ENCODE data around the gene JAZF1. TPM values are rescaled to one million over a fixed set of nuclear protein-coding genes. Genes with fewer than 3 reads are reported as not detected.

The JAZF1 gene
- total and polyA plus RNA-seq, 4 donors, result 5.2 to 16.5 (median 10.7) TPM

GRCh38 chr7:27998382-27998781 is 182.2 kb downstream of the JAZF1 start:
- Histone ChIP-seq H3K9me3 (ENCODE audit: control insufficient read depth in 4 of 4, insufficient read depth in 3 of 4, low read length in 3 of 4) (no peaks in the 10 kb centered on the region), H3K4me3 (no peak overlapping the region), H3K36me3 (ENCODE audit: control insufficient read depth in 4 of 4, insufficient read depth in 4 of 4, low read length in 4 of 4) (no peaks in the 10 kb centered on the region), H3K27ac (ENCODE audit: low read depth in 1 of 2, low read length in 1 of 2) (no peak overlapping the region), H3K4me1 (ENCODE audit: control insufficient read depth in 5 of 5, insufficient read depth in 5 of 5, low read length in 5 of 5) (peaks cover 0 to 13% (median 0%) of the 10 kb centered on the region in 5 donors), H3K27me3 (ENCODE audit: control insufficient read depth in 3 of 3, insufficient read depth in 3 of 3, low read length in 2 of 3) (no peaks in the 10 kb centered on the region), H3K9ac (ENCODE audit: insufficient read depth in 1 of 2, low read length in 2 of 2) (no peak overlapping the region)
- ATAC-seq (ENCODE audit: insufficient read depth, low FRiP score), result no peak
- DNase-seq, result no peak
- TF ChIP-seq CTCF (IDR thresholded peaks at IDR 0.05; ENCODE audit: control extremely low read depth, extremely low read depth), result no peak
- 50 to 68% methylated on average over 2 of the region's 2 CpGs for WGBS, 2 donors

GRCh38 chr7:27997188-27997707 is 183.3 kb downstream of the JAZF1 start:
- no peak overlapping the region for H3K27ac ChIP-seq (ENCODE audit: low read depth in 1 of 2, low read length in 1 of 2)
- H3K9ac ChIP-seq (ENCODE audit: insufficient read depth in 1 of 2, low read length in 2 of 2), result no peak overlapping the region
- 96 to 100% methylated on average over 1 of the region's 1 CpG for WGBS, 2 donors
- peaks cover 0 to 1% (median 0%) of the 10 kb centered on the region in 4 donors for H3K36me3 ChIP-seq (ENCODE audit: control insufficient read depth in 4 of 4, insufficient read depth in 4 of 4, low read length in 4 of 4)
- peaks cover 0 to 17% (median 0%) of the 10 kb centered on the region in 5 donors for H3K4me1 ChIP-seq (ENCODE audit: control insufficient read depth in 5 of 5, insufficient read depth in 5 of 5, low read length in 5 of 5)
- ATAC-seq (ENCODE audit: insufficient read depth, low FRiP score) (no peak), DNase-seq (no peak)
- TF ChIP-seq CTCF (IDR thresholded peaks at IDR 0.05; ENCODE audit: control extremely low read depth, extremely low read depth), result no peak
- no peak overlapping the region for H3K4me3 ChIP-seq
- no peaks in the 10 kb centered on the region for H3K27me3 ChIP-seq (ENCODE audit: control insufficient read depth in 3 of 3, insufficient read depth in 3 of 3, low read length in 2 of 3)
- H3K9me3 ChIP-seq (ENCODE audit: control insufficient read depth in 4 of 4, insufficient read depth in 3 of 4, low read length in 3 of 4), result no peaks in the 10 kb centered on the region

GRCh38 chr7:27996141-27996540 is 184.5 kb downstream of the JAZF1 start:
- 96 to 98% methylated on average over 7 of the region's 7 CpGs for WGBS, 2 donors
- Histone ChIP-seq H3K4me3 (no peak overlapping the region), H3K9ac (ENCODE audit: insufficient read depth in 1 of 2, low read length in 2 of 2) (no peak overlapping the region), H3K27me3 (ENCODE audit: control insufficient read depth in 3 of 3, insufficient read depth in 3 of 3, low read length in 2 of 3) (no peaks in the 10 kb centered on the region), H3K27ac (ENCODE audit: low read depth in 1 of 2, low read length in 1 of 2) (no peak overlapping the region), H3K9me3 (ENCODE audit: control insufficient read depth in 4 of 4, insufficient read depth in 3 of 4, low read length in 3 of 4) (no peaks in the 10 kb centered on the region), H3K36me3 (ENCODE audit: control insufficient read depth in 4 of 4, insufficient read depth in 4 of 4, low read length in 4 of 4) (peaks cover 0 to 1% (median 0%) of the 10 kb centered on the region in 4 donors), H3K4me1 (ENCODE audit: control insufficient read depth in 5 of 5, insufficient read depth in 5 of 5, low read length in 5 of 5) (peaks cover 0 to 14% (median 0%) of the 10 kb centered on the region in 5 donors)
- no peak for TF ChIP-seq CTCF (IDR thresholded peaks at IDR 0.05; ENCODE audit: control extremely low read depth, extremely low read depth)
- ATAC-seq (ENCODE audit: insufficient read depth, low FRiP score) (no peak), DNase-seq (no peak)

GRCh38 chr7:27995228-27995627 is 185.4 kb downstream of the JAZF1 start:
- ATAC-seq (ENCODE audit: insufficient read depth, low FRiP score) (no peak), DNase-seq (no peak)
- Histone ChIP-seq H3K9me3 (ENCODE audit: control insufficient read depth in 4 of 4, insufficient read depth in 3 of 4, low read length in 3 of 4) (no peaks in the 10 kb centered on the region), H3K36me3 (ENCODE audit: control insufficient read depth in 4 of 4, insufficient read depth in 4 of 4, low read length in 4 of 4) (peaks cover 0 to 1% (median 0%) of the 10 kb centered on the region in 4 donors), H3K4me1 (ENCODE audit: control insufficient read depth in 5 of 5, insufficient read depth in 5 of 5, low read length in 5 of 5) (peaks cover 0 to 14% (median 0%) of the 10 kb centered on the region in 5 donors), H3K9ac (ENCODE audit: insufficient read depth in 1 of 2, low read length in 2 of 2) (no peak overlapping the region), H3K27ac (ENCODE audit: low read depth in 1 of 2, low read length in 1 of 2) (no peak overlapping the region), H3K4me3 (no peak overlapping the region), H3K27me3 (ENCODE audit: control insufficient read depth in 3 of 3, insufficient read depth in 3 of 3, low read length in 2 of 3) (no peaks in the 10 kb centered on the region)
- WGBS, 2 donors, result 89 to 91% methylated on average over 3 of the region's 3 CpGs
- no peak for TF ChIP-seq CTCF (IDR thresholded peaks at IDR 0.05; ENCODE audit: control extremely low read depth, extremely low read depth)

Measured in lung (tissue), 12 donors.